ENCODE results near the gene ZC3H15. TPM values are rescaled to one million over a fixed set of nuclear protein-coding genes. Genes with fewer than 3 reads are reported as not detected.

Gene ZC3H15
- total RNA-seq, 1 donor = 71.7 TPM

DNA sequence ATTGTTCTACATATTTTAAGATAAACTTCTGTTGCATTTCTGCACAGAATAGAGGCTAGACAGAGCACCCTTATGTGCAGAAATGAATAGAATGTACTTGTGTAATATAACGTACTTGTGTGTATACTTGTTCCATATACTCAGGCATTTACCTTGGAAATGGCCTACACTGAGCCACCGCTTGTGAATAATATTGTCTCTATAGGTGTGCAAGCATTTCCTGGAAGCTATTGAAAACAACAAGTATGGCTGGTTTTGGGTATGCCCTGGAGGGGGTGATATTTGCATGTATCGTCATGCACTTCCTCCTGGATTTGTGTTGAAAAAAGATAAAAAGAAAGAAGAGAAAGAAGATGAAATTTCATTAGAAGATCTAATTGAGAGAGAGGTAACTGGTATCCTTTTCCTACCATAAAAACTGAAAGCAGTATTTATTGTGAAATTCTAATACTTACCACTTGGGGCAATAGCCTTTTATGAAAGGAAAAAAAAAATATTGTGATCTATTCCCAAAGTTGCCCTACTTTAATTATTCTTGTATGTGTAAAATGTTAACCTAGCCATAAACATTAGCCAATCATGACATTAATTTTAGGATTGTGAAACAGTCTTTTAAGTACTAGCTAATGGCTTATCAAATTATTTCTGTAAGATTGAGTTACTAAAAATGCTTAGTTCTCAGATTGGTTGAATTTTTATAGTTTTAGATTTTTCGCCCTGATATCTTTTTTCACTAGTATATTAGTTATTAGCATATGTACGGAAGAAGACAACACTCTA is 18.0 kb downstream of the ZC3H15 start:
- Histone ChIP-seq H3K79me2 (ENCODE audit: insufficient read depth, low read length) (peaks cover 21% of the 10 kb centered on the region), H3K9me3 (ENCODE audit: low read depth, low read length) (no peaks in the 10 kb centered on the region), H3K4me3 (ENCODE audit: insufficient read depth, low read length) (no peak overlapping the region), H3K36me3 (ENCODE audit: insufficient read depth, low read length) (peaks cover 66% of the 10 kb centered on the region), H4K20me1 (ENCODE audit: insufficient read depth, low read length) (peaks cover 4% of the 10 kb centered on the region), H2AFZ (ENCODE audit: low read length) (no peak overlapping the region), H3K4me1 (ENCODE audit: insufficient read depth, low read length) (no peaks in the 10 kb centered on the region), H3K27me3 (ENCODE audit: insufficient read depth, low read length) (no peaks in the 10 kb centered on the region), H3K27ac (ENCODE audit: low read depth, low read length) (no peak overlapping the region), H3K4me2 (ENCODE audit: insufficient read depth, low read length) (no peak overlapping the region)
- no peak for DNase-seq (ENCODE audit: insufficient read length, low spot score, missing footprints)
- TF ChIP-seq, protein P1, sequence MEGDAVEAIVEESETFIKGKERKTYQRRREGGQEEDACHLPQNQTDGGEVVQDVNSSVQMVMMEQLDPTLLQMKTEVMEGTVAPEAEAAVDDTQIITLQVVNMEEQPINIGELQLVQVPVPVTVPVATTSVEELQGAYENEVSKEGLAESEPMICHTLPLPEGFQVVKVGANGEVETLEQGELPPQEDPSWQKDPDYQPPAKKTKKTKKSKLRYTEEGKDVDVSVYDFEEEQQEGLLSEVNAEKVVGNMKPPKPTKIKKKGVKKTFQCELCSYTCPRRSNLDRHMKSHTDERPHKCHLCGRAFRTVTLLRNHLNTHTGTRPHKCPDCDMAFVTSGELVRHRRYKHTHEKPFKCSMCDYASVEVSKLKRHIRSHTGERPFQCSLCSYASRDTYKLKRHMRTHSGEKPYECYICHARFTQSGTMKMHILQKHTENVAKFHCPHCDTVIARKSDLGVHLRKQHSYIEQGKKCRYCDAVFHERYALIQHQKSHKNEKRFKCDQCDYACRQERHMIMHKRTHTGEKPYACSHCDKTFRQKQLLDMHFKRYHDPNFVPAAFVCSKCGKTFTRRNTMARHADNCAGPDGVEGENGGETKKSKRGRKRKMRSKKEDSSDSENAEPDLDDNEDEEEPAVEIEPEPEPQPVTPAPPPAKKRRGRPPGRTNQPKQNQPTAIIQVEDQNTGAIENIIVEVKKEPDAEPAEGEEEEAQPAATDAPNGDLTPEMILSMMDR (IDR thresholded peaks at IDR 0.05; ENCODE audit: extremely low read depth, low read depth, low read length) = peak; percentile 53

DNA sequence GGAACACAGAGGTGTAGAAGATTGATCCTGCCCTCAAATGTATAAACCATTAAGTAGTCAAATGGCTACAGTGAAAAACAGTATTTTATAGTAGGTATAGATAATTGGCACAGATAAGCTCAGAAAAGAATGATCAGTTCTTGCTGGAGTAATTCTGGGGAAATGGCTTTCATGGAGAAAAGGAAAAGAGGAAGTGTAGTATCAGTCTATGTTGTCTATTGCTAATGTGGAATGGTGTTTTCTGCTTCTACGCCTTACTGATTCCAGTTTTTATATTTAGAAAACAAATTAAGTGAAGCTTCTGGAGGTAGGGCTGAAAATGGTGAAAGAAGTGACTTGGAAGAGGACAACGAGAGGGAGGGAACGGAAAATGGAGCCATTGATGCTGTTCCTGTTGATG is 22.2 kb downstream of the ZC3H15 start:
- TF ChIP-seq, protein P1 (IDR thresholded peaks at IDR 0.05; ENCODE audit: extremely low read depth, low read depth, low read length) = no peak
- H3K9me3 ChIP-seq (ENCODE audit: low read depth, low read length) = no peaks in the 10 kb centered on the region

DNA sequence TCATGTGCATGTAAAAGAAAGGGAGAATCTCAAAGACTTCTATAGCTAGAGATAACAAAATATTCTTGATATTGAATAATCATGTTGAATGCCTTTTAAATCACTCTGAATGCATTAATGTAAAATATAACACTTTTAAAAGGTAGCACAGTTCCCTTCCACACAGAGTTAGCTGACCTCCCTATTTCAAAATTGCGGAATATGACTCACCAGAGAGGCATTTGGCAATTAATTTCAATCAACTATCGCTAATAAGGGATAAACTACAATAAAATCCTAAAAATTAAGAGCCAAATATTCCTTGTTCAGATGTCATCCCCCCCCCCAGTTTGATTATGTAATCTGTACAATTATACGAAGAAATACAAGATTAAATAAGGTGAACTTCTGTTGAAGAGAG is 29.3 kb downstream of the ZC3H15 start:
- H3K4me1 ChIP-seq (ENCODE audit: insufficient read depth, low read length) = peaks cover 7% of the 10 kb centered on the region
- no peaks in the 10 kb centered on the region for H3K27me3 ChIP-seq (ENCODE audit: insufficient read depth, low read length)
- H4K20me1 ChIP-seq (ENCODE audit: insufficient read depth, low read length) = no peaks in the 10 kb centered on the region
- no peak for DNase-seq (ENCODE audit: insufficient read length, low spot score, missing footprints)
- peaks cover 5% of the 10 kb centered on the region for H3K79me2 ChIP-seq (ENCODE audit: insufficient read depth, low read length)
- no peak overlapping the region for H3K4me3 ChIP-seq (ENCODE audit: insufficient read depth, low read length)
- no peak overlapping the region for H3K27ac ChIP-seq (ENCODE audit: low read depth, low read length)
- no peak overlapping the region for H2AFZ ChIP-seq (ENCODE audit: low read length)
- H3K4me2 ChIP-seq (ENCODE audit: insufficient read depth, low read length) = no peak overlapping the region
- TF ChIP-seq, protein P1 (IDR thresholded peaks at IDR 0.05; ENCODE audit: extremely low read depth, low read depth, low read length) = no peak
- H3K36me3 ChIP-seq (ENCODE audit: insufficient read depth, low read length) = peaks cover 24% of the 10 kb centered on the region
- no peaks in the 10 kb centered on the region for H3K9me3 ChIP-seq (ENCODE audit: low read depth, low read length)

More for the DNA sequence above, 22.2 kb downstream of the ZC3H15 start:
- Histone ChIP-seq H3K4me2 (ENCODE audit: insufficient read depth, low read length) (no peak overlapping the region), H3K27me3 (ENCODE audit: insufficient read depth, low read length) (no peaks in the 10 kb centered on the region), H4K20me1 (ENCODE audit: insufficient read depth, low read length) (no peaks in the 10 kb centered on the region), H3K36me3 (ENCODE audit: insufficient read depth, low read length) (peaks cover 64% of the 10 kb centered on the region), H3K27ac (ENCODE audit: low read depth, low read length) (no peak overlapping the region), H2AFZ (ENCODE audit: low read length) (no peak overlapping the region), H3K79me2 (ENCODE audit: insufficient read depth, low read length) (peaks cover 10% of the 10 kb centered on the region), H3K4me1 (ENCODE audit: insufficient read depth, low read length) (no peaks in the 10 kb centered on the region), H3K4me3 (ENCODE audit: insufficient read depth, low read length) (no peak overlapping the region)
- no peak for DNase-seq (ENCODE audit: insufficient read length, low spot score, missing footprints)

DNA sequence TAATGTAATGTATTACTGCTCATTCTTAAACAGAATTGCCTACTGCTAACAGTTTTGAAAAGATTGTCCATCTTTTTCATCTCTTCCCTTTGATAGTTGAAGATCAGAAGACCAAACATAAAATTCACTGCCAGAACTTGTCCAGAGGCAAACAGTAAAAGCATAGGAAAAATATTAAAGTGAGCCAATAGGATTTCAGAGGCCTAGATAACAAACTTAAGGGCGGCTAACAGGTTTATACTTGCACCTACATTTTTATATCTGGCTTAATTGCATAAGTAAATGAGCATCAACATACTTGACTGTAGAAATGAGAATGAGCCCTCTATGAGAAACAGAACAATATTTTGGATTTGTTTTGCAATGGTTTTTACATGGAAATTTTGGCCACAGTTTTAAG is 30.3 kb downstream of the ZC3H15 start:
- TF ChIP-seq, protein P1 (IDR thresholded peaks at IDR 0.05; ENCODE audit: extremely low read depth, low read depth, low read length) = no peak
- H3K79me2 ChIP-seq (ENCODE audit: insufficient read depth, low read length) = peaks cover 4% of the 10 kb centered on the region
- H3K4me3 ChIP-seq (ENCODE audit: insufficient read depth, low read length) = no peak overlapping the region
- H3K36me3 ChIP-seq (ENCODE audit: insufficient read depth, low read length) = peaks cover 27% of the 10 kb centered on the region
- H3K4me1 ChIP-seq (ENCODE audit: insufficient read depth, low read length) = peaks cover 7% of the 10 kb centered on the region
- DNase-seq (ENCODE audit: insufficient read length, low spot score, missing footprints) = no peak
- H4K20me1 ChIP-seq (ENCODE audit: insufficient read depth, low read length) = no peaks in the 10 kb centered on the region
- no peak overlapping the region for H3K27ac ChIP-seq (ENCODE audit: low read depth, low read length)
- H2AFZ ChIP-seq (ENCODE audit: low read length) = no peak overlapping the region
- no peaks in the 10 kb centered on the region for H3K27me3 ChIP-seq (ENCODE audit: insufficient read depth, low read length)
- no peaks in the 10 kb centered on the region for H3K9me3 ChIP-seq (ENCODE audit: low read depth, low read length)
- no peak overlapping the region for H3K4me2 ChIP-seq (ENCODE audit: insufficient read depth, low read length)

Measured in osteoblast (primary cell).